HUES64 (cell line): Measurements from ENCODE around the gene CAMK1G.

Experiments used
- H3K27ac ChIP-seq: 2 replicates; pipeline ENCODE4 v1.7.0; 2013; ENCODE audit warnings: low read depth, low read length, inconsistent platforms
- H3K27me3 ChIP-seq: 2 replicates; pipeline ENCODE4 v1.6.1; 2013; ENCODE audit warnings: mild to moderate bottlenecking, low read length; ENCODE audit not compliant: insufficient read depth
- H3K36me3 ChIP-seq: 2 replicates; pipeline ENCODE4 v1.6.1; 2013; ENCODE audit warnings: mild to moderate bottlenecking, low read length; ENCODE audit not compliant: insufficient read depth
- H3K4me1 ChIP-seq: 2 replicates; pipeline ENCODE4 v1.6.1; 2013; ENCODE audit warnings: mild to moderate bottlenecking, low read length, moderate library complexity; ENCODE audit not compliant: insufficient read depth
- H3K4me3 ChIP-seq: 2 replicates; pipeline ENCODE4 v1.5.1; 2013; ENCODE audit warnings: mild to moderate bottlenecking, low read length, moderate library complexity
- H3K9ac ChIP-seq: 2 replicates; pipeline ENCODE4 v1.6.1; 2013; ENCODE audit warnings: mild to moderate bottlenecking, low read depth, low read length
- H3K9me3 ChIP-seq: 2 replicates; pipeline ENCODE4 v1.6.1; 2013; ENCODE audit warnings: low read depth, low read length; ENCODE audit not compliant: insufficient read depth
- WGBS: fragments of 150-250, 120-280 bp; methylation state at CpG from one replicate; pipeline ENCODE4 v1.1.7; 2013; ENCODE audit warnings: missing lambda C conversion rate; 5-methylcytosine and 5-hydroxymethylcytosine counted together

The CAMK1G gene

GRCh38 chr1:209621741-209622655, 38.5 kb downstream of the CAMK1G start:
- WGBS: 95% methylated on average over 11 of the region's 11 CpGs

GRCh38 chr1:209622841-209623829, 39.6 kb downstream of the CAMK1G start:
- Histone ChIP-seq H3K4me3 (no peak overlapping the region), H3K27me3 (no peaks in the 10 kb centered on the region), H3K4me1 (no peaks in the 10 kb centered on the region), H3K36me3 (no peaks in the 10 kb centered on the region), H3K9me3 (no peaks in the 10 kb centered on the region), H3K27ac (no peak overlapping the region), H3K9ac (no peak overlapping the region)
- 95% methylated on average over 24 of the region's 24 CpGs for WGBS

More at GRCh38 chr1:209621741-209622655, 38.5 kb downstream of the CAMK1G start:
- Histone ChIP-seq H3K4me3 (no peak overlapping the region), H3K9ac (no peak overlapping the region), H3K9me3 (no peaks in the 10 kb centered on the region), H3K27me3 (no peaks in the 10 kb centered on the region), H3K4me1 (no peaks in the 10 kb centered on the region), H3K27ac (no peak overlapping the region), H3K36me3 (no peaks in the 10 kb centered on the region)

- 87% methylated on average over 15 of the region's 15 CpGs for WGBS
- no peaks in the 10 kb centered on the region for H3K36me3 ChIP-seq
- no peak overlapping the region for H3K9ac ChIP-seq
- H3K9me3 ChIP-seq: no peaks in the 10 kb centered on the region
- H3K4me3 ChIP-seq: no peak overlapping the region
- H3K4me1 ChIP-seq: peaks cover 4% of the 10 kb centered on the region
- no peak overlapping the region for H3K27ac ChIP-seq
- no peaks in the 10 kb centered on the region for H3K27me3 ChIP-seq
These were observed 41.3 kb downstream of the CAMK1G start for GRCh38 chr1:209624558-209625549.

GRCh38 chr1:209625791-209626285, 42.3 kb downstream of the CAMK1G start:
- peaks cover 12% of the 10 kb centered on the region for H3K4me1 ChIP-seq
- no peak overlapping the region for H3K4me3 ChIP-seq
- WGBS: 94% methylated on average over 18 of the region's 18 CpGs
- no peaks in the 10 kb centered on the region for H3K27me3 ChIP-seq
- H3K36me3 ChIP-seq: no peaks in the 10 kb centered on the region
- no peak overlapping the region for H3K27ac ChIP-seq
- H3K9me3 ChIP-seq: no peaks in the 10 kb centered on the region
- H3K9ac ChIP-seq: no peak overlapping the region

GRCh38 chr1:209626346-209627026, 43.0 kb downstream of the CAMK1G start:
- Histone ChIP-seq H3K27me3 (no peaks in the 10 kb centered on the region), H3K27ac (no peak overlapping the region), H3K36me3 (no peaks in the 10 kb centered on the region), H3K4me1 (peaks cover 15% of the 10 kb centered on the region), H3K9ac (no peak overlapping the region), H3K4me3 (no peak overlapping the region), H3K9me3 (no peaks in the 10 kb centered on the region)
- 93% methylated on average over 19 of the region's 19 CpGs for WGBS

GRCh38 chr1:209627027-209627731, 43.7 kb downstream of the CAMK1G start:
- H3K27me3 ChIP-seq: no peaks in the 10 kb centered on the region
- 73% methylated on average over 16 of the region's 16 CpGs for WGBS
- H3K9ac ChIP-seq: no peak overlapping the region
- no peak overlapping the region for H3K4me3 ChIP-seq
- H3K27ac ChIP-seq: no peak overlapping the region
- peaks cover 15% of the 10 kb centered on the region for H3K4me1 ChIP-seq
- H3K9me3 ChIP-seq: no peaks in the 10 kb centered on the region
- no peaks in the 10 kb centered on the region for H3K36me3 ChIP-seq

GRCh38 chr1:209627732-209628196, 44.2 kb downstream of the CAMK1G start:
- Histone ChIP-seq H3K9me3 (no peaks in the 10 kb centered on the region), H3K9ac (no peak overlapping the region), H3K27ac (no peak overlapping the region), H3K4me1 (peaks cover 15% of the 10 kb centered on the region), H3K4me3 (no peak overlapping the region), H3K27me3 (no peaks in the 10 kb centered on the region), H3K36me3 (no peaks in the 10 kb centered on the region)
- 51% methylated on average over 16 of the region's 16 CpGs for WGBS

GRCh38 chr1:209628618-209629299, 45.2 kb downstream of the CAMK1G start:
- no peaks in the 10 kb centered on the region for H3K9me3 ChIP-seq
- no peak overlapping the region for H3K27ac ChIP-seq
- no peaks in the 10 kb centered on the region for H3K27me3 ChIP-seq
- H3K4me1 ChIP-seq: peaks cover 15% of the 10 kb centered on the region
- 87% methylated on average over 7 of the region's 7 CpGs for WGBS
- no peaks in the 10 kb centered on the region for H3K36me3 ChIP-seq
- H3K4me3 ChIP-seq: no peak overlapping the region
- H3K9ac ChIP-seq: no peak overlapping the region
